ENCODE measurements around the gene ADM2.

GRCh38 chr22:50460938-50461337, 20.4 kb upstream of the ADM2 start:
- TF ChIP-seq CTCF (IDR thresholded peaks at IDR 0.05) = no peak
- TF ChIP-seq POLR2A (IDR thresholded peaks at IDR 0.05; ENCODE audit: low read depth) = no peak

Measured in esophagus muscularis mucosa (tissue), 3 donors.